ENCODE results near the gene ZSCAN5C.
"Not testable (repeated sequence)": the region's sequence is repeated elsewhere in the genome, so short reads cannot be mapped to it uniquely, and the experiment has no call there.

ZSCAN5C gene

DNA sequence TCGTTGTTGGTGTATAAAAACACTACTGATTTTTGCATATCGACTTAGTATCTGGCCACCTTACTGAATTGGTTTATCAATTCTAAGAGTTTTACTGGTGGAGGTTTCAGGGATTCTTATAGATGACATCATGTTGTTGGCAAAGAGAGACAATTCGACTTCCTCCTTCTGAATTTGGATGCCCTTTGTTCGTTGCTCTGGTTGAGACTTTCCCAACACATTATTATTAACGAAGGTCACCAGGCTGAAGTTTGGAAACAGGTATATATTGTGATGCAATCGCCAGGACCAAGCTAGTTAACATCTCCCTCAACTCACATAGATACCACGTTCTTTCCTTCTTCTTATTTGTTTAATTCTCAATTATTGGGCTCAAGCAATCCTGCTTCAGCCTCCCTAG, 2.4 kb upstream of the ZSCAN5C start:
- H3K18ac ChIP-seq (ENCODE audit: low read length) = no peak overlapping the region
- no peaks in the 10 kb centered on the region for H3K36me3 ChIP-seq (replicated peaks in 1 of 2; ENCODE audit: control insufficient read depth in 2 of 2, insufficient read depth in 2 of 2, low read length in 2 of 2)
- no peak overlapping the region for H4K8ac ChIP-seq (ENCODE audit: low read depth, low read length)
- no peak for DNase-seq (ENCODE audit: low spot score)
- no peak overlapping the region for H2AK5ac ChIP-seq (ENCODE audit: low read depth, low read length)
- no peak overlapping the region for H3K4me3 ChIP-seq (ENCODE audit: low read length in 2 of 2)
- H2BK120ac ChIP-seq (ENCODE audit: low read depth, low read length) = no peak overlapping the region
- no peak overlapping the region for H2BK12ac ChIP-seq (ENCODE audit: low read length)
- H3K9ac ChIP-seq (ENCODE audit: low read depth, low read length, poor library complexity) = no peak overlapping the region
- H3K23ac ChIP-seq (ENCODE audit: low read depth, low read length, poor library complexity) = no peak overlapping the region
- no peak overlapping the region for H3K14ac ChIP-seq (ENCODE audit: low read length)
- no peak overlapping the region for H3K4ac ChIP-seq (ENCODE audit: low read length)
- WGBS, 2 donors (ENCODE audit: extremely low coverage in 2 of 2, insufficient read length in 2 of 2, insufficient replicate concordance in 1 of 2) = no CpG with 5 or more reads among the region's 7 CpGs
- no peak overlapping the region for H3K27ac ChIP-seq (replicated peaks; ENCODE audit: low read length)
- no peaks in the 10 kb centered on the region for H3K4me1 ChIP-seq (ENCODE audit: control insufficient read depth in 2 of 2, insufficient read depth in 1 of 2, low read depth in 1 of 2, low read length in 2 of 2)
- H4K91ac ChIP-seq (ENCODE audit: low read depth, low read length, poor library complexity) = no peak overlapping the region
- no peak overlapping the region for H3K4me2 ChIP-seq (ENCODE audit: insufficient read depth, low read length, poor library complexity, severe bottlenecking)
- no peak overlapping the region for H2BK15ac ChIP-seq (ENCODE audit: low read length)
- no peaks in the 10 kb centered on the region for H3K27me3 ChIP-seq (ENCODE audit: control insufficient read depth in 3 of 3, insufficient read depth in 3 of 3, low read depth in 1 of 3, low read length in 3 of 3)
- no peak overlapping the region for H2BK5ac ChIP-seq (ENCODE audit: low read length)
- no peak overlapping the region for H2AFZ ChIP-seq (ENCODE audit: low read length)
- no peaks in the 10 kb centered on the region for H3K9me3 ChIP-seq (replicated peaks in 1 of 2; ENCODE audit: control insufficient read depth in 2 of 2, insufficient read depth in 1 of 2, low read depth in 1 of 2, low read length in 2 of 2)
- H3K79me1 ChIP-seq (ENCODE audit: low read depth, low read length) = peaks cover 2% of the 10 kb centered on the region

GRCh38 chr19:56207581-56207980, 5.5 kb downstream of the ZSCAN5C start:
- H3K27me3 ChIP-seq (ENCODE audit: control insufficient read depth in 3 of 3, insufficient read depth in 3 of 3, low read depth in 1 of 3, low read length in 3 of 3); H2BK5ac ChIP-seq (ENCODE audit: low read length): not testable (repeated sequence)

GRCh38 chr19:56209091-56209490, 7.0 kb downstream of the ZSCAN5C start:
- Histone ChIP-seq H3K27ac (replicated peaks; ENCODE audit: low read length) (no peak overlapping the region), H2AFZ (ENCODE audit: low read length) (no peak overlapping the region), H2BK5ac (ENCODE audit: low read length) (no peak overlapping the region), H3K27me3 (ENCODE audit: control insufficient read depth in 3 of 3, insufficient read depth in 3 of 3, low read depth in 1 of 3, low read length in 3 of 3) (no peaks in the 10 kb centered on the region), H4K91ac (ENCODE audit: low read depth, low read length, poor library complexity) (no peak overlapping the region), H3K36me3 (replicated peaks in 1 of 2; ENCODE audit: control insufficient read depth in 2 of 2, insufficient read depth in 2 of 2, low read length in 2 of 2) (no peaks in the 10 kb centered on the region), H3K23ac (ENCODE audit: low read depth, low read length, poor library complexity) (no peak overlapping the region), H2BK120ac (ENCODE audit: low read depth, low read length) (no peak overlapping the region), H3K4me1 (ENCODE audit: control insufficient read depth in 2 of 2, insufficient read depth in 1 of 2, low read depth in 1 of 2, low read length in 2 of 2) (no peaks in the 10 kb centered on the region), H3K4me2 (ENCODE audit: insufficient read depth, low read length, poor library complexity, severe bottlenecking) (no peak overlapping the region), H2BK15ac (ENCODE audit: low read length) (no peak overlapping the region), H2AK5ac (ENCODE audit: low read depth, low read length) (no peak overlapping the region), H3K4ac (ENCODE audit: low read length) (no peak overlapping the region), H3K14ac (ENCODE audit: low read length) (no peak overlapping the region), H3K9ac (ENCODE audit: low read depth, low read length, poor library complexity) (no peak overlapping the region), H4K8ac (ENCODE audit: low read depth, low read length) (no peak overlapping the region), H2BK12ac (ENCODE audit: low read length) (no peak overlapping the region), H3K4me3 (ENCODE audit: low read length in 2 of 2) (no peak overlapping the region), H3K79me1 (ENCODE audit: low read depth, low read length) (no peaks in the 10 kb centered on the region), H3K18ac (ENCODE audit: low read length) (no peak overlapping the region), H3K9me3 (replicated peaks in 1 of 2; ENCODE audit: control insufficient read depth in 2 of 2, insufficient read depth in 1 of 2, low read depth in 1 of 2, low read length in 2 of 2) (peaks cover 0 to 2% of the 10 kb centered on the region in 2 donors)
- DNase-seq (ENCODE audit: low spot score) = no peak
- WGBS, 2 donors (ENCODE audit: extremely low coverage in 2 of 2, insufficient read length in 2 of 2, insufficient replicate concordance in 1 of 2) = no CpG with 5 or more reads among the region's 12 CpGs

More at GRCh38 chr19:56207581-56207980, 5.5 kb downstream of the ZSCAN5C start:
- not testable (repeated sequence) for H3K14ac ChIP-seq (ENCODE audit: low read length); H3K27ac ChIP-seq (replicated peaks; ENCODE audit: low read length); H3K9me3 ChIP-seq (replicated peaks in 1 of 2; ENCODE audit: control insufficient read depth in 2 of 2, insufficient read depth in 1 of 2, low read depth in 1 of 2, low read length in 2 of 2); H3K23ac ChIP-seq (ENCODE audit: low read depth, low read length, poor library complexity); H3K4ac ChIP-seq (ENCODE audit: low read length); H3K9ac ChIP-seq (ENCODE audit: low read depth, low read length, poor library complexity); H3K36me3 ChIP-seq (replicated peaks in 1 of 2; ENCODE audit: control insufficient read depth in 2 of 2, insufficient read depth in 2 of 2, low read length in 2 of 2); DNase-seq (ENCODE audit: low spot score); H3K79me1 ChIP-seq (ENCODE audit: low read depth, low read length); H2AK5ac ChIP-seq (ENCODE audit: low read depth, low read length); H2BK120ac ChIP-seq (ENCODE audit: low read depth, low read length); H3K18ac ChIP-seq (ENCODE audit: low read length); H3K4me1 ChIP-seq (ENCODE audit: control insufficient read depth in 2 of 2, insufficient read depth in 1 of 2, low read depth in 1 of 2, low read length in 2 of 2); H2BK12ac ChIP-seq (ENCODE audit: low read length); H2BK15ac ChIP-seq (ENCODE audit: low read length); H3K4me3 ChIP-seq (ENCODE audit: low read length in 2 of 2); H2AFZ ChIP-seq (ENCODE audit: low read length); H3K4me2 ChIP-seq (ENCODE audit: insufficient read depth, low read length, poor library complexity, severe bottlenecking); H4K8ac ChIP-seq (ENCODE audit: low read depth, low read length); H4K91ac ChIP-seq (ENCODE audit: low read depth, low read length, poor library complexity)
- no CpG with 5 or more reads among the region's 5 CpGs for WGBS, 2 donors (ENCODE audit: extremely low coverage in 2 of 2, insufficient read length in 2 of 2, insufficient replicate concordance in 1 of 2)

DNA sequence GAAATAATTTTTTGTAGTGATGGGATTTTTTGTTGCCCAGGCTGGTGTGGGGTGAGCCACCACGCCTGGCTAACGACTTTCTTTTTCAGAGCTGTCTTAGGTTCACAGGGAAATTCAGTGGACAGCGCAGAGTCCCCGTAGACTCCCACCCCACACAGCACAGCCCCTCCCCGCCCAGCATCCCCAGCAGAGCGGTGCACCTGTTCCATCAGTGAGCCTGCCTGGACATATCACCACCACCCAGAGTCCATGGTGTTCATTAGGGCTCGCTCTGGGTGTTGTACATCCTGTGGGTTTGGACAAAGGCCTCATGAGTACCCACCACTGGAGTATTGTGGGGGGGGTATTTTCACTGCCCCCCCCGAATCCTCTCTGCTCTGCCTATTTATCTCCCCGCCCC, 8.0 kb downstream of the ZSCAN5C start:
- not testable (repeated sequence) for H3K9ac ChIP-seq (ENCODE audit: low read depth, low read length, poor library complexity); H3K18ac ChIP-seq (ENCODE audit: low read length); H3K4me2 ChIP-seq (ENCODE audit: insufficient read depth, low read length, poor library complexity, severe bottlenecking); H3K4ac ChIP-seq (ENCODE audit: low read length); H4K91ac ChIP-seq (ENCODE audit: low read depth, low read length, poor library complexity); H2AFZ ChIP-seq (ENCODE audit: low read length); H3K36me3 ChIP-seq (replicated peaks in 1 of 2; ENCODE audit: control insufficient read depth in 2 of 2, insufficient read depth in 2 of 2, low read length in 2 of 2); H4K8ac ChIP-seq (ENCODE audit: low read depth, low read length); H2AK5ac ChIP-seq (ENCODE audit: low read depth, low read length); H3K27me3 ChIP-seq (ENCODE audit: control insufficient read depth in 3 of 3, insufficient read depth in 3 of 3, low read depth in 1 of 3, low read length in 3 of 3); H3K4me3 ChIP-seq (ENCODE audit: low read length in 2 of 2); H3K23ac ChIP-seq (ENCODE audit: low read depth, low read length, poor library complexity); H2BK5ac ChIP-seq (ENCODE audit: low read length); H3K79me1 ChIP-seq (ENCODE audit: low read depth, low read length); H3K4me1 ChIP-seq (ENCODE audit: control insufficient read depth in 2 of 2, insufficient read depth in 1 of 2, low read depth in 1 of 2, low read length in 2 of 2); H2BK12ac ChIP-seq (ENCODE audit: low read length); H3K14ac ChIP-seq (ENCODE audit: low read length); H2BK15ac ChIP-seq (ENCODE audit: low read length); H2BK120ac ChIP-seq (ENCODE audit: low read depth, low read length); H3K9me3 ChIP-seq (replicated peaks in 1 of 2; ENCODE audit: control insufficient read depth in 2 of 2, insufficient read depth in 1 of 2, low read depth in 1 of 2, low read length in 2 of 2); DNase-seq (ENCODE audit: low spot score); H3K27ac ChIP-seq (replicated peaks; ENCODE audit: low read length)
- no CpG with 5 or more reads among the region's 9 CpGs for WGBS, 2 donors (ENCODE audit: extremely low coverage in 2 of 2, insufficient read length in 2 of 2, insufficient replicate concordance in 1 of 2)

All from neuronal stem cell (in vitro differentiated cells).